Measurements from ENCODE around the gene P2RX1. TPM values are rescaled to one million over a fixed set of nuclear protein-coding genes. Genes with fewer than 3 reads are reported as not detected.

Gene P2RX1
- total RNA-seq, 8 experiments from 2014 or later = 0.05 to 1.2 (median 0.29) TPM; not detected in 2

DNA sequence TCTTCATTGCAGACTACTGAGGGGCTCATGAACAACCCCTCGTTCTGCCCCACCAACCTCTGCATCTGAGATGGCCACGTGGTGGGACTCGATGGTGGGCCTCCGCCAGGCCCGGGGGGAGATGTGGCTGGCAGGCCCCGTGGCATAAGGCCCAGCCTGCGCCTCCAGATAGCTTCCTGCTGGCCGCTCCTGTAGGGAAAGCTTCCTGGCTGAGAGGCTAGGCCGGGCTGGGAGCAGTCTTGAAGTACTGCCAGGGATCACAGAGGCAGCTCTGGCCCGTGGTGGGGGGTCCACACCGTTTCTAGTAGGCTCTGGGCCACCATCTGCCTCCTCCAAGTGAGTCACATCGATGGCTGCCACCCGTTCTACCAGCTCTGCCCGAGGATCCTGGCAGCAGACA is 31.0 kb downstream of the P2RX1 start:
- WGBS, 10 experiments = 85 to 96% methylated on average over 5 of the region's 14 CpGs; no CpG with 5 or more reads in 8 of the 10 experiments
- no peak overlapping the region for H3K4me3 ChIP-seq
- in situ Hi-C loops (cut with MboI; ENCODE audit: low pct_unique_long_range_greater_than_20kb in 2 of 9, low sequenced_read_pairs in 9 of 9, unreplicated experiment in 9 of 9) = no loop called here
- no peak for ATAC-seq (replicated peaks in 6 of 8)
- H3K4me1 ChIP-seq (replicated peaks in 1 of 2) = peaks cover 18 to 22% of the 10 kb centered on the region in 2 donors
- no peak overlapping the region for H3K27ac ChIP-seq

DNA sequence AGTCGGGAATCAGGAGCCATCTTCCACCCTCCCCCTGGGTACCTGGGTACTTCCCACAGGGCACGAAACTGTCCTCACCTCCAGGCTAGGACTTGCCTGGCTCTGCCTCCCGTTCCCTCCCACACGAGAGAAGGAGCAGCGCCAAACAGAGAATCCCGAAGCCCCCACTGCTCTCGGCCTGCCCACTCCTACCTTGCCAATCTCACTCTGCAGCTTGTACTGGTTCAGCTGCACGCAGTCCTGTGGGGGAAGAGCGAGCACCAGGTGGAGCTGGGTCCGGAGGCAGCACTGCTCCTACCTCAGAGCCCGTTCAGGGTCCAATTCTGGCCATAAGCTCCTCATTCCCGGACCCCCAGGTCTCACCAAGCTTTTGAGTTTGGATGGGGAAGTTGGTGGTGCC is 32.1 kb downstream of the P2RX1 start:
- peaks cover 24 to 27% of the 10 kb centered on the region in 2 donors for H3K4me1 ChIP-seq (replicated peaks in 1 of 2)
- H3K27ac ChIP-seq = no peak overlapping the region
- ATAC-seq (replicated peaks in 6 of 8) = no peak
- 50 to 100% (median 80%) methylated on average over 1 to 5 of the region's 12 CpGs; no CpG with 5 or more reads in 3 of the 10 experiments for WGBS, 10 experiments
- no peak overlapping the region for H3K4me3 ChIP-seq
- in situ Hi-C loops (cut with MboI; ENCODE audit: low pct_unique_long_range_greater_than_20kb in 2 of 9, low sequenced_read_pairs in 9 of 9, unreplicated experiment in 9 of 9) = no loop called here

DNA sequence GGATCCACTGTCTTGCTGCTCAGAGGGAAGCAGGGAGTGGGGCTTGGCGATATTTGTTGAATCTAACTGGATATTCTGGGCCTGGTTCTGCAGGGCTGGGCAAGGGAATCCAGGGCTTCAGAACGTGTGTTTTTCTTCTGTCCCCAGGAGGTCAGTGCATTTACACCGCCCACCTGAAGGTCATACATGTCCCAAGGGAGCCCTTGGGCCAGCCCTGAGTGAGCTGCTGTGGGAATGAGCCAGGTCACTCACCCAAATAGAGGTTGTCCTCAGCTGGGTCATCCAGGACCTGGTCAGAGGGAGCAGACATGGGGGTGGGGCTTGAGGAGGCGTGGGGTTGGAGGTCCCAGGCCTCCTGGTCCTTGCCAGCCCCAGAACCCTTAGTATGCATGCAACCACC is 34.0 kb downstream of the P2RX1 start:
- ATAC-seq (replicated peaks in 6 of 8) = no peak
- Histone ChIP-seq H3K4me1 (replicated peaks in 1 of 2) (peaks cover 13 to 15% of the 10 kb centered on the region in 2 donors), H3K4me3 (no peak overlapping the region), H3K27ac (no peak overlapping the region)
- WGBS, 10 experiments = 94 to 100% (median 100%) methylated on average over 1 to 2 of the region's 4 CpGs; no CpG with 5 or more reads in 7 of the 10 experiments
- in situ Hi-C loops (cut with MboI; ENCODE audit: low pct_unique_long_range_greater_than_20kb in 2 of 9, low sequenced_read_pairs in 9 of 9, unreplicated experiment in 9 of 9) = no loop called here

DNA sequence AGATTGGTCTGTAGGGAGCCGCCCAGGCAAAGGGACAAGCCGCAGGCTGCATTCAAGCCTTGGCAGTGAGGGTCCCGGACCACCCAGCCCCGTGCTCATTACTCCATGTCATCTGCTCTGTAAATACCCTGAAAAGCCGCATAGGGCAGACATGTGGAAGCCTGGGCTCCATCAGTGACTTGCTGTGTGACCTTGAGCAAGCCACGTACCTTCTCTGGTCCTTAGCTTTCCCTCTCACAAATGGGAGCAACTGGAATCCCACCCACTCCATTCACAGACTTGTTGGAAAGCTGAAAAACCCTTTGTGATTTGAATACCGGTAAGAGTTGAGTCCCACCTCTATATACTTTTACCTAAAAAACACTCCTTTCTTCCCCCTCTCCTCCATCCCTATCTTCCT is 35.3 kb downstream of the P2RX1 start:
- WGBS, 10 experiments = 70 to 100% (median 91%) methylated on average over 1 to 7 of the region's 7 CpGs; no CpG with 5 or more reads in 3 of the 10 experiments
- Histone ChIP-seq H3K27ac (no peak overlapping the region), H3K4me3 (no peak overlapping the region), H3K4me1 (replicated peaks in 1 of 2) (peaks cover 13 to 15% of the 10 kb centered on the region in 2 donors)
- in situ Hi-C loops (cut with MboI; ENCODE audit: low pct_unique_long_range_greater_than_20kb in 2 of 9, low sequenced_read_pairs in 9 of 9, unreplicated experiment in 9 of 9) = no loop called here
- no peak for ATAC-seq (replicated peaks in 6 of 8)

DNA sequence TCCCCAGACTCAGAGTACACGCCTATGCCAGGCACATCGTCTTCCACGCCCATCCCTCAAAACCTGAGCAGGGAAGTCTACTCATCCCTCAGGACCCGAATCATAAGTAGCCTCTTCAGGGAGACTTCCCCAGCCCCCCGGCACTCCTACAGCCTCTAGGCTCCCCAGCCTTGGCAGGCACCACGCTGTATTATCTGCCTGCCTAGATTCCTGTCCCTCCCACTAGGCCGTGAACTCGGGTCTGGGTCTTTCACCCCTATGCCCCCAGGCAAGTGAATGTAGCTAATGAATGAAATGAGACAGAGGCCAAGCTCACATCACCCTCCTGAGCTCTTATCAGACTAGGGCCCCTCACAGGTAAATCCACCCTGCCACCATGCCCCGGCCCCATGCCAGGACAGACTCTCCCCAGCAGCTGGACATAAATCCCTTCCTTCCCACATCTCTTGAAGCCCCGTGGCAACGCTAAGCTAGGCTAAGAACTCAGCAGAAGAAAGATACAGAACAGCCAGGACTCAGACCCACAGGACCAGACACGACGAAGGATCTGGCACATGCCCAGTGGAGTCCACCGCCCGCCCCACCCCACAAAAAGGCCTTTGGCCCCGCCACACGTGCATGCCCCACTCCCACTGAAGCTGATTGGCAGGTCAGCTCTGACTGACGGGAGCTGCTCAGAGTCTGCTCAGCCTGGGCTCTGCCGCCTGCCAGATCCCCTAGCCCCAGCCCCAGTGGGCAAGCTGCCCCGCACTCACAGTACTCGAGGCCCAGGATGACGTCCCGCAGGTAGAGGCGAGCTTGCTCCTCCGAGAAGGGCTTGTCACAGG is 36.5 kb downstream of the P2RX1 start:
- Histone ChIP-seq H3K4me3 (no peak overlapping the region), H3K4me1 (replicated peaks in 1 of 2) (peaks cover 13 to 15% of the 10 kb centered on the region in 2 donors), H3K27ac (peak overlapping the region; percentile 69 to 79)
- in situ Hi-C loops (cut with MboI; ENCODE audit: low pct_unique_long_range_greater_than_20kb in 2 of 9, low sequenced_read_pairs in 9 of 9, unreplicated experiment in 9 of 9) = no loop called here
- peak in 1 of 8 experiments; percentile 3 for ATAC-seq (replicated peaks in 6 of 8)
- WGBS, 10 experiments = 10 to 88% (median 75%) methylated on average over 2 to 8 of the region's 25 CpGs; no CpG with 5 or more reads in 4 of the 10 experiments

DNA sequence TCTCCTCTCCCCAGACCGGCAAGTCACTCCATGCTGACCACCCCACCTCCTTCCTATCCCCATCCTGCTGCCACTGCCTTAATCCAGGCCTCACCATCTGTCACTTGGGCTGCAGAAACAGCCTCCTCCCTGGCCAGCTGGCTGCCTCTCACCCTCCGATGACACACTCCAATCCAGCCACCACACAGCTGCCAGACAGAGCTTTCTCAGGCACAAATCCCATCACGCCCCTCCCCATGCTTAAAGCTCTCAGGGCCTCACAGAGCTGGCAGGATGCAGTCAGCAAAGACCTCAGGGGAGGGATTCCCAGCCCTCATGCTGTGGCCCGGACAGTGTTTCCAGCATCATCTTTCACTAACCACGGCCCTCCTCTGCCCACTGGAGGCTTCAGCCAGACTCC is 37.1 kb downstream of the P2RX1 start:
- Histone ChIP-seq H3K27ac (peak overlapping the region; percentile 69 to 79), H3K4me3 (no peak overlapping the region), H3K4me1 (replicated peaks in 1 of 2) (peaks cover 13 to 15% of the 10 kb centered on the region in 2 donors)
- WGBS, 10 experiments = 33 to 57% (median 51%) methylated on average over 1 to 3 of the region's 5 CpGs; no CpG with 5 or more reads in 6 of the 10 experiments
- ATAC-seq (replicated peaks in 6 of 8) = peak; percentile 91 to 97 (median 96)
- in situ Hi-C loops (cut with MboI; ENCODE audit: low pct_unique_long_range_greater_than_20kb in 2 of 9, low sequenced_read_pairs in 9 of 9, unreplicated experiment in 9 of 9) = no loop called here

DNA sequence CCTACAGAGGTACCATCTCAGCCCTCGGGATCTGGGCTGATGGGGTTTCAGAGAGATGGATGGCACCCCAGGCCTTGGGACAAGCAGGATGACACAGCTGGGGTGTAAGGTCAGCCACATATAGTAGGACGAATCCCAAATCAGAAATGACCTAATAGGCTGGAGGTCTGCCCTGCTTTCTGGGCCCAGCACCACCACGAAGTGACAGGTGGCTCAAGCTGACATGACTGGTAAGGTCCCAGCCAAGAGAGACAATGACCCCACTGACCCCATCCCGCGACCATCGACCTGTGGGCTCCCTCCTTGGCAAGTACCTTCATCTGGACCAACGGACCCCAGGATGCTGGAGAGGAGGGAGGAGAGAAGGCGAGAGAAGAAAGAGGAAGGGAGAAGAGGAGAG is 39.0 kb downstream of the P2RX1 start:
- 70 to 96% (median 80%) methylated on average over 1 to 7 of the region's 8 CpGs; no CpG with 5 or more reads in 3 of the 10 experiments for WGBS, 10 experiments
- Histone ChIP-seq H3K27ac (no peak overlapping the region), H3K4me3 (no peak overlapping the region), H3K4me1 (replicated peaks in 1 of 2) (peaks cover 10 to 12% of the 10 kb centered on the region in 2 donors)
- in situ Hi-C loops (cut with MboI; ENCODE audit: low pct_unique_long_range_greater_than_20kb in 2 of 9, low sequenced_read_pairs in 9 of 9, unreplicated experiment in 9 of 9) = no loop called here
- no peak for ATAC-seq (replicated peaks in 6 of 8)

DNA sequence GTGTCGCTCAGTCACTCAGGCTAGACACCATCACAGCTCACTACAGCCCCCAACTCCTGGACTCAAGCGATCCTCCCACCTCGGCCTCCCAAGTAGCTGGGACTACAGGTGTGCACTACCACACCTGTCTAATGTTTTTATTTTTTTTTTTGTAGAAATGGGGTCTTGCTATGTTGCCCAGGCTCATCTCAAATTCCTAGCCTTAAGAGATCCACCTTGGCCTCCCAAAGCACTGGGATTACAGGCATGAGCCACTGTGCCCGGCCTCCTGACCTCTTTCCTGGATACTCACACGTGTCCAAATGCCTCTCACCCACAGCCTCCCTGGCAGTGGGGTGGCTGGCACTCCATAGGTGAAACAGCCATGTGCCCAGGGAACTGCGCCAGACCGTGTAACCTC is 40.9 kb downstream of the P2RX1 start:
- 81 to 100% (median 90%) methylated on average over 1 to 5 of the region's 7 CpGs; no CpG with 5 or more reads in 5 of the 10 experiments for WGBS, 10 experiments
- Histone ChIP-seq H3K4me1 (replicated peaks in 1 of 2) (peaks cover 9 to 11% of the 10 kb centered on the region in 2 donors), H3K27ac (no peak overlapping the region), H3K4me3 (no peak overlapping the region)
- in situ Hi-C loops (cut with MboI; ENCODE audit: low pct_unique_long_range_greater_than_20kb in 2 of 9, low sequenced_read_pairs in 9 of 9, unreplicated experiment in 9 of 9) = no loop called here
- no peak for ATAC-seq (replicated peaks in 6 of 8)

DNA sequence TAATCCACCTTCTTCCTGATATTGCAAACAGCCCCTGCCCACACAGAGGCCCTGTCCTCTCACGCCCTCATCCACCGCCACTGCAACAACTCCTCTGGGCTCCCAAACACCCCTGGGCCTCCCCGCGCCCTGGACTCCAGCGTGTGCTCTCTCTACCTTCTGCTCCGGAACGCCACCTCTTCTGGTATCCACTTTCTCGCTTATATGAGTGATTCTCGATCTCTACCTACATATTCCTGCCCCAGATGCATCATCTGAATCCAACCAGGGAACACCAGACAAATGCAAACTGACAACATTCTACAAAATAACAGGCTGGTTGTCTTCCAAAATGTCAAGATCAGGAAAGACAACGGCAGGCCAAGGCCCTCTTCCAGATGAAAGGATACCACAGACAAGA is 42.4 kb downstream of the P2RX1 start:
- WGBS, 10 experiments = 60 to 100% (median 99%) methylated on average over 1 to 8 of the region's 10 CpGs; no CpG with 5 or more reads in 2 of the 10 experiments
- no peak overlapping the region for H3K4me3 ChIP-seq
- peaks cover 1 to 2% of the 10 kb centered on the region in 2 donors for H3K4me1 ChIP-seq (replicated peaks in 1 of 2)
- no peak for ATAC-seq (replicated peaks in 6 of 8)
- H3K27ac ChIP-seq = no peak overlapping the region
- in situ Hi-C loops (cut with MboI; ENCODE audit: low pct_unique_long_range_greater_than_20kb in 2 of 9, low sequenced_read_pairs in 9 of 9, unreplicated experiment in 9 of 9) = no loop called here

DNA sequence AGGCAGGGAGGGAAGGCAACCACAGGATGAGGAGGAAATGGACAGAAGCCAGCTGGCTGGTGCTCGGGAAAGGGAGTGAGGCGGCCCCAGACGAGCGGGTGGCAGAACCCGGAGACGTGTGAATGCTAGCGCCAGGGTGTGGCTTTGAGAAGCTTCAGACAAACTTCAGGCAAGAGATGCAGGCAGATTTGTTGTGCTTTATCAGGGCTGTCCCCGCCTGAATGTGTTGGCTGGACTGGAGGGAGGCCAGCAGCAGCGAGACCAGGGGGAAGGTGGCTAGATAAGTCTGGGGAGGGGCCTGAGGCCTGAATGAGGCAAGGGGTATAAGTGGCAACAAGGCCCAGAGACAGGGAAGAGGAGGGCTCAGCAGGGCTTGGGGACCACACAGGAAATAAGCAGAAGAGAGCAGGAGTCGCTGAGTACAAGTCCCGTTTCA is 45.4 kb downstream of the P2RX1 start:
- H3K4me3 ChIP-seq = no peak overlapping the region
- H3K4me1 ChIP-seq (replicated peaks in 1 of 2) = no peaks in the 10 kb centered on the region
- ATAC-seq (replicated peaks in 6 of 8) = peak in 4 of 8 experiments; percentile 21 to 83 (median 34)
- H3K27ac ChIP-seq = no peak overlapping the region
- WGBS, 10 experiments = 40 to 94% (median 80%) methylated on average over 2 to 7 of the region's 11 CpGs; no CpG with 5 or more reads in 2 of the 10 experiments
- in situ Hi-C loops (cut with MboI; ENCODE audit: low pct_unique_long_range_greater_than_20kb in 2 of 9, low sequenced_read_pairs in 9 of 9, unreplicated experiment in 9 of 9) = no loop called here

DNA sequence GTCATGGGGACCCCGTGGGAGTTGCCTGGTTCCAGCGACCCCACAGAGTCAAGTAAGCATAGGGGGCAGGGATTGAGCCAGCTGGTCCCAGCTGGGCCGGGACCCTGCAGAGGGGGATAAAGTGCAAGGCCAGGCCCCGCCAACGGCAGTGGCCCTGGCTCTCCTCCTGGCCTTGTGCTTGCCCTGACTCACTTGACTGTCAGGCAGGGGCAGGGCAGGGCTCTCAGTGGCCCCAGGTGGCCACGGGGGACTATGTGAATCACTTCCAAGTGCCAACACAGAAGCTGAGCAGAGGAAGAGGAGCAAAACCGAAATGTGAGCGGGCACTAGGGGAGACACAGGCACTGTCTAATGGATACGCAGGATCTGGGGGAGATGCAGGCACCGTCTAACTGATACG is 48.7 kb downstream of the P2RX1 start:
- H3K4me1 ChIP-seq (replicated peaks in 1 of 2) = no peaks in the 10 kb centered on the region
- no peak overlapping the region for H3K27ac ChIP-seq
- ATAC-seq (replicated peaks in 6 of 8) = peak in 1 of 8 experiments; percentile 9
- no peak overlapping the region for H3K4me3 ChIP-seq
- in situ Hi-C loops (cut with MboI; ENCODE audit: low pct_unique_long_range_greater_than_20kb in 2 of 9, low sequenced_read_pairs in 9 of 9, unreplicated experiment in 9 of 9) = no loop called here
- 0 to 100% (median 71%) methylated on average over 1 to 5 of the region's 11 CpGs; no CpG with 5 or more reads in 5 of the 10 experiments for WGBS, 10 experiments

DNA sequence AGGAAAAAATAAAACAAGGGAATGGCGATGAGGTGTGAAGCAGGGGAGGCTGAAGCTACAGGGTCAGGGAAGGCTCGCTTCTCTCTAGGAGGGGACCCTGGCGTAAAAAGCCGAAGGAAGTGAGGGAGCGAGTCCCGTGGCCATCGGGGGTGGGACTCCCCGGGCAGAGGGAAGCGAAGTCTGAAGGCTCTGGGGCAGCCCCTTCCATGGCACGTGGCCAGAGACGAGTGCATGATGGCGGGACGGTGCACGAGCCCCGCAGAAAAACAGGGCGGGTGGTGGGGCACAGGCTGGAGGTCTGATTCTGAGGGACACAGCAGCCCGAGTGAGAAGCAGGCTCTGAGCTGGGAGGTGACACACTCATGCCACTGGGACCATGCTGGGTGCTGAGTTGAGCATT is 49.2 kb downstream of the P2RX1 start:
- H3K4me3 ChIP-seq = no peak overlapping the region
- ATAC-seq (replicated peaks in 6 of 8) = peak in 1 of 8 experiments; percentile 6
- in situ Hi-C loops (cut with MboI; ENCODE audit: low pct_unique_long_range_greater_than_20kb in 2 of 9, low sequenced_read_pairs in 9 of 9, unreplicated experiment in 9 of 9) = no loop called here
- H3K4me1 ChIP-seq (replicated peaks in 1 of 2) = no peaks in the 10 kb centered on the region
- H3K27ac ChIP-seq = no peak overlapping the region
- 83 to 100% (median 97%) methylated on average over 1 to 13 of the region's 17 CpGs; no CpG with 5 or more reads in 2 of the 10 experiments for WGBS, 10 experiments

DNA sequence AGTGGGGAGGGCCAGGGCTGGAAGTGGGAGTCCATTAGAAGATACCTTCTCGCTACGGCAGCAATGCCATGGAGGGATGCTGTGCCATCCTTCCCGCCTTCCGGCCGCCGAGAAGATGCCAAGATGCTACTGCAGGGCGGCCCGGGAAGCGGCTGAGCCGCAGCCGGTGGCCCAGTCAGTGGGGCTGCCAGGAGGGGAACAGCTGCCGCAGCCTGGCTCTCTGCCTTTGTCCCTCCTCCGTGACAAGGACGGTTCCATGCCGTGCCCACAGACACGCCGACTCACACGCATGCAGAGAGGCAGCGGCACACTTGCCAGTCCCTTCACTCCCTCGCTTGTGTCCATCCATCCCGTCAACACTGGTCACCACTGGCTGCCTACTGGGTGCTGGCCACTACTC is 50.0 kb downstream of the P2RX1 start:
- no peak overlapping the region for H3K27ac ChIP-seq
- no peak for ATAC-seq (replicated peaks in 6 of 8)
- no peaks in the 10 kb centered on the region for H3K4me1 ChIP-seq (replicated peaks in 1 of 2)
- H3K4me3 ChIP-seq = no peak overlapping the region
- in situ Hi-C loops (cut with MboI; ENCODE audit: low pct_unique_long_range_greater_than_20kb in 2 of 9, low sequenced_read_pairs in 9 of 9, unreplicated experiment in 9 of 9) = no loop called here
- WGBS, 10 experiments = 92 to 100% (median 93%) methylated on average over 1 to 10 of the region's 21 CpGs; no CpG with 5 or more reads in 5 of the 10 experiments

Measured in motor neuron (in vitro differentiated cells).